Measurements from ENCODE around the gene FUCA1. TPM values are rescaled to one million over a fixed set of nuclear protein-coding genes. Genes with fewer than 3 reads are reported as not detected.
"Not testable (repeated sequence)": the region's sequence is repeated elsewhere in the genome, so short reads cannot be mapped to it uniquely, and the experiment has no call there.

The FUCA1 gene
- polyA plus RNA-seq, 3 donors = 13.8 to 17.1 (median 14.5) TPM

GRCh38 chr1:23899070-23899469 is 31.0 kb upstream of the FUCA1 start:
- WGBS, 3 donors = 51 to 62% (median 62%) methylated on average over 3 of the region's 3 CpGs
- no peak overlapping the region for H3K27ac ChIP-seq (ENCODE audit: low read depth, low read length)

GRCh38 chr1:23897083-23897482 is 29.0 kb upstream of the FUCA1 start:
- no peak overlapping the region for H3K27ac ChIP-seq (ENCODE audit: low read depth, low read length)
- WGBS, 3 donors = 56 to 64% (median 57%) methylated on average over 6 of the region's 6 CpGs

GRCh38 chr1:23896491-23896890 is 28.4 kb upstream of the FUCA1 start:
- WGBS, 3 donors = 29 to 35% (median 32%) methylated on average over 3 of the region's 3 CpGs
- no peak overlapping the region for H3K27ac ChIP-seq (ENCODE audit: low read depth, low read length)

DNA sequence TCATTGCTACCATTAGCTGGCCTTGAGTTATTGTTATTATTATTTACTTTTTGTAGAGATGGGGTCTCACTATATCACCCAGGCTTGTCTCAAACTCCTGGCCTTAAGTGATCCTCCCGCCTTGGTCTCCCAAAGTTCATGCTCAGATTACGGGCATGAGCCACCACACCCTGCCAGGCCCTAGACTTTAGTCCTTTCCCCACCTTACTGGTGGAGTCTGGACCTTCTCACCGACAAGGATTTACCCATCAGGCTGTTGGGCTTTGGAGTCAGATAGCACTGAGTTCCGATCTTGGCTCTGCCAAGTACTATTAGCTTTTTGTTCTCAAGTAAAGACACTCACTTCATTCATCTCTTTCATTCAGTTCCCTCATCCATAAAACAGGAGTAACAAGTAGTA is 27.9 kb upstream of the FUCA1 start:
- 62 to 79% (median 77%) methylated on average over 4 of the region's 4 CpGs for whole genome bisulfite sequencing, 3 donors
- no peak overlapping the region for H3K27ac ChIP-seq (ENCODE audit: low read depth, low read length)

DNA sequence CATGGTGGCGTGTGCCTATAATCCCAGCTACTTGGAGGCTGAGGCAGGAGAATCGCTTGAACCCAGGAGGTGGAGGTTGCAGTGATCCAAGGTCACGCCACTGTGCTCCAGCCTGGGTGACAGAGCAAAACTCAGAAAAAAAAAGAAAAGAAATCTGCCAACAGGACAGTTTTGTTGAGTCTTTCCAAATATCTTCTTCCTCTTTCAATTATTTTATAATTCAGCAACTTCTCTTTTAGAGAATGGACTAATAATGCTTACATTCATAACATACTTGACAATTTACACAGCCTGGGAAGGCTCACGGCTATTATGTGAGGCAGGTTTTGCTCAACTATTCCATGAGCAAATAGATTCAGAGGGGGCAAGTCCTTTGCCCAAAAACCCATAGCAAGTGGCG is 27.0 kb upstream of the FUCA1 start:
- WGBS, 3 donors = 65 to 86% (median 71%) methylated on average over 5 of the region's 5 CpGs

GRCh38 chr1:23889074-23889473 is 21.0 kb upstream of the FUCA1 start:
- H3K27ac ChIP-seq (ENCODE audit: low read depth, low read length) = no peak overlapping the region
- 81 to 89% (median 84%) methylated on average over 5 of the region's 5 CpGs for WGBS, 3 donors

More for the DNA sequence above, 27.0 kb upstream of the FUCA1 start:
- no peak overlapping the region for H3K27ac ChIP-seq (ENCODE audit: low read depth, low read length)

DNA sequence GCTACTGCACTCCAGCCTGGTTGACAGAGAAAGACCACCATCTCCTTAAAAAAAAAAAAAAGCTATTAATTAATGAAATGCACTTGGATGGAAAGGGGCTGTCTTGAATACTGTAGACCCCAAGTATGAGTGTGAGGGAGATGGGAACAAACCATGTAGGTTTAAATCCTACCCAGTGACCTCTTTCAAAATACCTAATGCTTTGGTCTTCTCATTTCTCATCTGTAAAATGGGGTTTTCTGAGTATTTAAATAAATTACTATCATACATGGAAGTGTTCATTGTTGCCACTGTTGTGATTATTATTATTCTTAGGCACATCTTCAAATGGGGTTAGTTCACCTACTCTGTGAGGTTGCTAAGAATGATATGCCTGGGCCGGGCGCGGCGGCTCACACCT is 17.1 kb upstream of the FUCA1 start:
- no peak overlapping the region for H3K27ac ChIP-seq (ENCODE audit: low read depth, low read length)
- 72 to 90% (median 86%) methylated on average over 4 of the region's 4 CpGs for WGBS, 3 donors

GRCh38 chr1:23882746-23883145 is 14.7 kb upstream of the FUCA1 start:
- no peak overlapping the region for H3K27ac ChIP-seq (ENCODE audit: low read depth, low read length)
- WGBS, 3 donors = 68 to 88% (median 77%) methylated on average over 4 of the region's 4 CpGs

DNA sequence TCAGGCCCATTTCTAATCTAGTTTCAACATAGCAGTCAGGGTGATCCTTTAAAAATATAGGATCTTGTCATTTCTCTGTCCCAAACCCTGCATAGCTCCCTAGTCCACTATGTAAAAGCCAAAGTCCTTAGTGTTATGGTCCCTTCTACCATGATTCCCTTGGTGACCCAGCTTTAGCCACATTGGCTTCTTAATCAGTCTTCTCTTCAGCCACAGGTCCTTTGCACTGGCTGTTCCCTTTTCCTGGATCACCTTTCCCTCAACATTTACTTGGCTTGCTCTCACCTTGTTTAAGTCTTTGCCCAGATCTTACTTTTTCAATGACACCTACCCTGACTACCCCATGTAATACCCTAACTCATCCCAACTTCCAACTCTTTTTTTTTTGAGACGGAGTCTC is 11.7 kb upstream of the FUCA1 start:
- 100% methylated on average over 1 of the region's 1 CpG; no CpG with 5 or more reads in 2 of the 3 donors for WGBS, 3 donors
- H3K27ac ChIP-seq (ENCODE audit: low read depth, low read length) = no peak overlapping the region

GRCh38 chr1:23878668-23879067 is 10.6 kb upstream of the FUCA1 start:
- no peak overlapping the region for H3K27ac ChIP-seq (ENCODE audit: low read depth, low read length)
- 65 to 88% (median 87%) methylated on average over 1 of the region's 1 CpG for WGBS, 3 donors

GRCh38 chr1:23875382-23875781 is 7.3 kb upstream of the FUCA1 start:
- 76 to 86% (median 85%) methylated on average over 3 of the region's 3 CpGs for WGBS, 3 donors
- no peak overlapping the region for H3K27ac ChIP-seq (ENCODE audit: low read depth, low read length)

GRCh38 chr1:23872421-23872820 is 4.3 kb upstream of the FUCA1 start:
- no peak overlapping the region for H3K27ac ChIP-seq (ENCODE audit: low read depth, low read length)
- 78 to 95% (median 93%) methylated on average over 3 of the region's 3 CpGs for WGBS, 3 donors

GRCh38 chr1:23869051-23869450 is 961 bp upstream of the FUCA1 start:
- WGBS, 3 donors = 30 to 61% (median 34%) methylated on average over 10 of the region's 10 CpGs
- H3K27ac ChIP-seq (ENCODE audit: low read depth, low read length) = no peak overlapping the region

DNA sequence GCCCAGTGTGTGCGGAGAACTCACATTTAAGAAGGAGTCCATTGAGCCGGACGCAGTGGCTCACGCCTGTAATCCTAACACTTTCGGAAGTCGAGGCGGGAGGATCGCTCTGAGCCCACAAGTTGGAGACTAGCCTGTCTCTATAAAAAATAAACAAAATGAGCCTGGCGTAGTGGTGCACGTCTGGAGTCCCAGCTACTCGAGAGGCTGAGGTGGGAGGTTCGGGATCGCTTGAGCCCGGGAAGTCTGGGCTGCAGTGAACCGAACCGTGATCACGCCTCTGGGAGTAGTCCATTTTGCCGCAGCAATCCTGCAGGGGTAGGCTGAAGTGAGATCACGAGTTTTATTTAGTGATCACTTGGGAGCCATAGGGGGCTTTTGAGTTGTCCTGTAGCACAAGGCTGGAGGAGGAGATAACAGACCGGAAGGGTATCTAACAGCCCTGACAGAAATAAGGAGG is 497 bp upstream of the FUCA1 start:
- WGBS, 3 donors = 10 to 15% (median 14%) methylated on average over 20 of the region's 20 CpGs
- H3K27ac ChIP-seq (ENCODE audit: low read depth, low read length) = no peak overlapping the region

GRCh38 chr1:23867542-23867894 is 572 bp downstream of the FUCA1 start:
- WGBS, 3 donors = 2 to 3% (median 2%) methylated on average over 9 to 17 of the region's 17 CpGs
- H3K27ac ChIP-seq (ENCODE audit: low read depth, low read length) = no peak overlapping the region

- no peak overlapping the region for H3K27ac ChIP-seq (ENCODE audit: low read depth, low read length)
These were observed 2.6 kb downstream of the FUCA1 start for GRCh38 chr1:23865543-23865930.

DNA sequence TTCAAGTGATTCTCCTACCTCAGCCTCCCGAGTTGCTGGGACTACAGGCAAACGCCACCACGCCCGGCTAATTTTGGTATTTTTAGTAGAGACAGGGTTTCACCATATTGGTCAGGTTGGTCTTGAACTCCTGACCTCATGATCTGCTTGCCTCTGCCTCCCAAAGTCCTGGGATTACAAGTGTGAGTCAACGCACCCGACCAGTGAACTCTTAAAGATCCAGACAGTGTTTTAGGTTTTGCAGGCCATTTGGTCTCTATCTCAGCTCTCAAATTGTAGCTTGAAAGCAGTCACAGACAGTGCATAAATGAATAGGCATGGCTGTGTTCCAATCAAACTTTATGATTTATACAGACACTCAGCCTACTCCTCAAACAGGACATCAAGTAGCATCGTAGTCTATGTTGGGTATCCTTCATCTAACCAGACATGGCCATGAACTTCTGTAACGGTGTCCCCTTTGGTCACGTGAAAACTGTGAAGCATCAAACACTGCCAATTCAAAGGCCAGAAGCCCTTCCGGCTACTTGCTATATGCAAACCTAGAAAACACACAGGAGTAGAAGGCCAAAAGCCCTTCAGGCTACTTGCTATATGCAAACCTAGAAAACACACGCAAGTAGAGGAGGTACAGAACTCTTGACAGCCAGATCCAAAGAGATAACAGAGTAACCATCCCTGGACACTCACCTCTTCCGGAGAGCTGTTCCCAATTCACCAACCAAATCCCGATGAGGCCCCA is 3.1 kb downstream of the FUCA1 start:
- WGBS, 3 donors = 93 to 98% (median 94%) methylated on average over 13 of the region's 13 CpGs
- no peak overlapping the region for H3K27ac ChIP-seq (ENCODE audit: low read depth, low read length)

More at GRCh38 chr1:23865543-23865930, 2.6 kb downstream of the FUCA1 start:
- WGBS, 3 donors = 69 to 85% (median 76%) methylated on average over 4 of the region's 4 CpGs

DNA sequence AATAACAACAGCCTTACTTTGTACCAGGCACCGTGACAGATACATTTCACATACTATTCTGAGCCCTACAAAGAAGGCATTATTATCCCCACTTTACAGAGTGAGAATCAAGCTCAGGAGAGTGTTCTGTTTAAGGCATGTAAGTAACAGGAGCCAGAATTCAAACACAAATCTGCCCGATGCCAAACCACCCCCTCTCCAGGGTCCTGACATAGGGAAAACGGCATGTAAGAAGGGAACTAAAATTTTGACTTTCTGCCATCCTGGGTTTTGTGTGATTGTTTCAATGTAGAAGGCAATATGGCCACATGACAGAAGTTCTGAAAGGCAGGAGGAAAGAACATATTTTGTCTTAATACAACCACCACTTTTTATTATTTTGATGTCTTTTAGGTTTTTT is 5.5 kb downstream of the FUCA1 start:
- H3K27ac ChIP-seq (ENCODE audit: low read depth, low read length) = no peak overlapping the region
- WGBS, 3 donors = 74 to 87% (median 81%) methylated on average over 3 of the region's 3 CpGs

- no peak overlapping the region for H3K27ac ChIP-seq (ENCODE audit: low read depth, low read length)
- WGBS, 3 donors = 32 to 53% (median 51%) methylated on average over 2 of the region's 2 CpGs
These were observed 13.5 kb downstream of the FUCA1 start for GRCh38 chr1:23854568-23854967.

GRCh38 chr1:23853124-23853523 is 15.0 kb downstream of the FUCA1 start:
- not testable (repeated sequence) for H3K27ac ChIP-seq (ENCODE audit: low read depth, low read length)
- WGBS, 3 donors = 90 to 98% (median 90%) methylated on average over 4 to 26 of the region's 34 CpGs

Measured in adipose tissue (tissue), 3 donors.